ENCODE data around the gene MS4A4A. TPM values are rescaled to one million over a fixed set of nuclear protein-coding genes. Genes with fewer than 3 reads are reported as not detected.

The MS4A4A gene
- total RNA-seq, 1 experiment from 2014 or later = not detected

GRCh38 chr11:60257956-60258722 is 22.3 kb upstream of the MS4A4A start:
- intact Hi-C loops (cut with micrococcal nuclease; ENCODE audit: unreplicated experiment) = no loop called here
- Histone ChIP-seq H3K4me1 (no peaks in the 10 kb centered on the region), H3K4me3 (ENCODE audit: low read depth, low read length) (no peak overlapping the region), H3K36me3 (ENCODE audit: control insufficient read depth, insufficient read depth, low read length) (no peaks in the 10 kb centered on the region), H3K9me3 (peaks cover 6% of the 10 kb centered on the region), H3K27me3 (replicated peaks; ENCODE audit: control insufficient read depth, insufficient read depth, low read length) (no peaks in the 10 kb centered on the region)
- Mint-ChIP-seq H3K4me3 (ENCODE audit: unreplicated experiment) (no peak overlapping the region), H3K4me1 (ENCODE audit: low read depth, unreplicated experiment) (no peaks in the 10 kb centered on the region), H3K36me3 (ENCODE audit: insufficient read depth, unreplicated experiment) (no peaks in the 10 kb centered on the region), H3K27ac (ENCODE audit: unreplicated experiment) (no peak overlapping the region), H3K9me3 (ENCODE audit: unreplicated experiment) (peaks cover 18% of the 10 kb centered on the region), H3K27me3 (ENCODE audit: insufficient read depth, unreplicated experiment) (no peaks in the 10 kb centered on the region)
- ChIA-PET POLR2A (no interaction called here), CTCF (no interaction called here)
- DNase-seq = no peak
- BruUV-seq (replicated peaks) = no TSS peak
- TF ChIP-seq CTCF (IDR thresholded peaks at IDR 0.05; ENCODE audit: insufficient read depth in 1 of 2, low read depth in 1 of 2, low read length in 1 of 2, severe bottlenecking in 1 of 2, unreplicated experiment in 1 of 2) = no peak

- no peak for DNase-seq
- Mint-ChIP-seq H3K4me3 (ENCODE audit: unreplicated experiment) (no peak overlapping the region), H3K36me3 (ENCODE audit: insufficient read depth, unreplicated experiment) (no peaks in the 10 kb centered on the region), H3K9me3 (ENCODE audit: unreplicated experiment) (peaks cover 18% of the 10 kb centered on the region), H3K27me3 (ENCODE audit: insufficient read depth, unreplicated experiment) (no peaks in the 10 kb centered on the region), H3K27ac (ENCODE audit: unreplicated experiment) (no peak overlapping the region), H3K4me1 (ENCODE audit: low read depth, unreplicated experiment) (no peaks in the 10 kb centered on the region)
- H3K27me3 ChIP-seq (replicated peaks; ENCODE audit: control insufficient read depth, insufficient read depth, low read length) = no peaks in the 10 kb centered on the region
- no peaks in the 10 kb centered on the region for H3K4me1 ChIP-seq
- ChIA-PET POLR2A (no interaction called here), CTCF (no interaction called here)
- no peak overlapping the region for H3K4me3 ChIP-seq (ENCODE audit: low read depth, low read length)
- no peaks in the 10 kb centered on the region for H3K9me3 ChIP-seq
- BruUV-seq (replicated peaks) = no TSS peak
- intact Hi-C loops (cut with micrococcal nuclease; ENCODE audit: unreplicated experiment) = no loop called here
- H3K36me3 ChIP-seq (ENCODE audit: control insufficient read depth, insufficient read depth, low read length) = no peaks in the 10 kb centered on the region
- TF ChIP-seq CTCF (IDR thresholded peaks at IDR 0.05; ENCODE audit: insufficient read depth in 1 of 2, low read depth in 1 of 2, low read length in 1 of 2, severe bottlenecking in 1 of 2, unreplicated experiment in 1 of 2) = no peak
These were observed 19.5 kb upstream of the MS4A4A start for GRCh38 chr11:60261014-60261413.

GRCh38 chr11:60263402-60263801 is 17.1 kb upstream of the MS4A4A start:
- Mint-ChIP-seq H3K4me1 (ENCODE audit: low read depth, unreplicated experiment) (no peaks in the 10 kb centered on the region), H3K9me3 (ENCODE audit: unreplicated experiment) (peaks cover 18% of the 10 kb centered on the region), H3K27ac (ENCODE audit: unreplicated experiment) (no peak overlapping the region), H3K36me3 (ENCODE audit: insufficient read depth, unreplicated experiment) (no peaks in the 10 kb centered on the region), H3K4me3 (ENCODE audit: unreplicated experiment) (no peak overlapping the region), H3K27me3 (ENCODE audit: insufficient read depth, unreplicated experiment) (peaks cover 8% of the 10 kb centered on the region)
- intact Hi-C loops (cut with micrococcal nuclease; ENCODE audit: unreplicated experiment) = no loop called here
- Histone ChIP-seq H3K27me3 (replicated peaks; ENCODE audit: control insufficient read depth, insufficient read depth, low read length) (no peaks in the 10 kb centered on the region; the same call in 1 of the 2 replicates), H3K4me3 (ENCODE audit: low read depth, low read length) (no peak overlapping the region), H3K36me3 (ENCODE audit: control insufficient read depth, insufficient read depth, low read length) (no peaks in the 10 kb centered on the region), H3K9me3 (no peaks in the 10 kb centered on the region), H3K4me1 (no peaks in the 10 kb centered on the region)
- no peak for TF ChIP-seq CTCF (IDR thresholded peaks at IDR 0.05; ENCODE audit: insufficient read depth in 1 of 2, low read depth in 1 of 2, low read length in 1 of 2, severe bottlenecking in 1 of 2, unreplicated experiment in 1 of 2)
- no TSS peak for BruUV-seq (replicated peaks)
- DNase-seq = no peak
- CTCF ChIA-PET = no interaction called here
- POLR2A ChIA-PET = no interaction called here

All from Caco-2 (cell line).